Activated T-helper 9 cell treated with anti-CD3 and anti-CD28 coated beads, Interleukin-2, amount 50 U/mL, for 16 hours (primary cell): ENCODE data around the gene MAPK8.

Experiments used
- DNase-seq: peaks from one replicate; pipeline ENCODE4 v3.0.0-alpha.2; 2020; ENCODE audit warnings: low read depth

Gene MAPK8

GRCh38 chr10:48463318-48464003 lies 157.0 kb downstream of the MAPK8 start:
- no peak for DNase-seq

- no peak for DNase-seq
Measured at GRCh38 chr10:48464121-48464870, 157.8 kb downstream of the MAPK8 start.

- DNase-seq, result no peak
Measured at GRCh38 chr10:48464871-48465736, 158.6 kb downstream of the MAPK8 start.

GRCh38 chr10:48465860-48466521 lies 159.5 kb downstream of the MAPK8 start:
- DNase-seq, result no peak

GRCh38 chr10:48466611-48467240 lies 160.2 kb downstream of the MAPK8 start:
- no peak for DNase-seq

GRCh38 chr10:48467669-48468068 lies 161.2 kb downstream of the MAPK8 start:
- no peak for DNase-seq

GRCh38 chr10:48468130-48468790 lies 161.8 kb downstream of the MAPK8 start:
- DNase-seq, result no peak

- DNase-seq, result no peak
Measured at GRCh38 chr10:48468866-48469511, 162.5 kb downstream of the MAPK8 start.

GRCh38 chr10:48469516-48470020 lies 163.1 kb downstream of the MAPK8 start:
- DNase-seq, result no peak

- DNase-seq, result no peak
Measured at GRCh38 chr10:48470115-48470892, 163.8 kb downstream of the MAPK8 start.

- DNase-seq, result no peak
Measured at GRCh38 chr10:48470893-48471805, 164.7 kb downstream of the MAPK8 start.

GRCh38 chr10:48472501-48473069 lies 166.1 kb downstream of the MAPK8 start:
- DNase-seq, result no peak

- DNase-seq, result no peak
Measured at GRCh38 chr10:48473704-48474103, 167.2 kb downstream of the MAPK8 start.

GRCh38 chr10:48474765-48475365 lies 168.4 kb downstream of the MAPK8 start:
- DNase-seq, result no peak

- no peak for DNase-seq
Measured at GRCh38 chr10:48475943-48476278, 169.4 kb downstream of the MAPK8 start.

GRCh38 chr10:48476279-48476982 lies 170.0 kb downstream of the MAPK8 start:
- DNase-seq, result no peak

- no peak for DNase-seq
Measured at GRCh38 chr10:48477141-48477540, 170.7 kb downstream of the MAPK8 start.
